AG09309 (cell line): ENCODE results near the gene IGSF9B.

Experiments used
- DNase-seq: peaks from one replicate; pipeline ENCODE4 v3.0.0-alpha.2; 2010; ENCODE audit warnings: low read depth
- H3K4me3 ChIP-seq: 2 replicates; pipeline ENCODE4 v1.5.1; 2011; ENCODE audit warnings: mild to moderate bottlenecking, low read depth, low read length, moderate library complexity; ENCODE audit not compliant: control insufficient read depth
- CTCF ChIP-seq: IDR thresholded peaks from 2 replicates; pipeline ENCODE4 v1.5.1; 2011; ENCODE audit warnings: mild to moderate bottlenecking, low read depth, low read length, inconsistent platforms; ENCODE audit not compliant: insufficient read depth, control insufficient read depth; ENCODE audit errors: missing control alignments

The IGSF9B gene

GRCh38 chr11:133961890-133962289 is 5.1 kb upstream of the IGSF9B start:
- H3K4me3 ChIP-seq = no peak overlapping the region
- no peak for TF ChIP-seq CTCF
- no peak for DNase-seq

GRCh38 chr11:133957900-133958299 is 1.1 kb upstream of the IGSF9B start:
- no peak for DNase-seq
- no peak for TF ChIP-seq CTCF
- H3K4me3 ChIP-seq = no peak overlapping the region

- DNase-seq = no peak
- TF ChIP-seq CTCF = no peak
- H3K4me3 ChIP-seq = no peak overlapping the region
Observed at GRCh38 chr11:133955945-133956421, 785 bp downstream of the IGSF9B start.

- no peak overlapping the region; the same call in 1 of the 2 replicates for H3K4me3 ChIP-seq
- no peak for TF ChIP-seq CTCF
- DNase-seq = no peak
Observed at GRCh38 chr11:133955081-133955891, 1.5 kb downstream of the IGSF9B start.

- no peak for DNase-seq
- H3K4me3 ChIP-seq = no peak overlapping the region
- no peak for TF ChIP-seq CTCF
Observed at GRCh38 chr11:133953999-133954398, 2.8 kb downstream of the IGSF9B start.

- DNase-seq = no peak
- TF ChIP-seq CTCF = no peak
- no peak overlapping the region for H3K4me3 ChIP-seq
Observed at GRCh38 chr11:133953547-133953946, 3.2 kb downstream of the IGSF9B start.
